ENCODE data around the gene NUDT7. TPM values are rescaled to one million over a fixed set of nuclear protein-coding genes. Genes with fewer than 3 reads are reported as not detected.

NUDT7 gene
- total and polyA plus RNA-seq, 2 experiments from 2014 or later, result 5.6 to 14.3 TPM

GRCh38 chr16:77781091-77781490 lies 58.8 kb downstream of the NUDT7 start:
- Histone ChIP-seq H3K4me3 (no peak overlapping the region), H3F3A (replicated peaks; ENCODE audit: low read depth) (no peaks in the 10 kb centered on the region), H2AFZ (no peak overlapping the region), H3K79me2 (replicated peaks; ENCODE audit: insufficient read depth) (no peaks in the 10 kb centered on the region), H3K36me3 (ENCODE audit: insufficient read depth) (no peaks in the 10 kb centered on the region), H3K27me3 (ENCODE audit: insufficient read depth) (peaks cover 2% of the 10 kb centered on the region; the same call in 1 of the 2 replicates), H4K20me1 (replicated peaks; ENCODE audit: insufficient read depth) (no peaks in the 10 kb centered on the region; the same call in 1 of the 2 replicates), H3K4me2 (no peak overlapping the region), H3K27ac (ENCODE audit: low read depth) (no peak overlapping the region), H3K4me1 (ENCODE audit: insufficient read depth) (no peaks in the 10 kb centered on the region), H3K9me2 (ENCODE audit: insufficient read depth) (no peaks in the 10 kb centered on the region)
- ATAC-seq (no peak), DNase-seq (ENCODE audit: low spot score) (no peak)
- TF ChIP-seq CREB1 (CRISPR knock-in tag; IDR thresholded peaks at IDR 0.05; ENCODE audit: low read depth) (no peak), STAT1 (IDR thresholded peaks at IDR 0.05; ENCODE audit: unreplicated experiment) (no peak), NANOG (IDR thresholded peaks at IDR 0.05; ENCODE audit: borderline replicate concordance) (no peak), ZNF114 (CRISPR knock-in tag; IDR thresholded peaks at IDR 0.05) (no peak), CTCF (conservative IDR thresholded peaks at IDR 0.05; ENCODE audit: low read depth in 2 of 2) (no peak)
- Mint-ChIP-seq H3K4me3 (no peak overlapping the region), H3K27me3 (ENCODE audit: insufficient read depth, low read depth, poor library complexity) (peaks cover 2% of the 10 kb centered on the region), H3K36me3 (ENCODE audit: low read depth) (peaks cover 6% of the 10 kb centered on the region; the same call in 1 of the 3 replicates), H3K9me3 (peaks cover 8% of the 10 kb centered on the region; the same call in 1 of the 3 replicates), H3K4me1 (peaks cover 3% of the 10 kb centered on the region), H3K27ac (no peak overlapping the region)

DNA sequence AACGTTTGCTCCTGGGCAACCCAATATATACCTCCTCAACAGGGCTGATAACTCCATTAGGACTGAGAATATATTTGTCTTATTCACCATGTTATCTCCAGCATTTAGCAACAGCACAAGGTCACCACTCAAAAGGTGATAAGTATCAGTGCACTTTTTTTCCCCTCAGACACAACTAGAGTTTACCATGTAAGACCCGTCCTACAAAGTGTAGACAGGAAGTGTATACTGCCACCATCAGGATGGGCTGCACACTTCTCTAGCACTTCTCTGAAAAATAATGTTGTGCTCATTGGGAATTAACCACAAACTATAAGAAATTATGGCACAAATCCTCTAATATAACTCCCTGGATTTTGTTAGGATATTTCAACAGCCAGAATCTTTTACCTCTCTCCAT lies 60.4 kb downstream of the NUDT7 start:
- peak overlapping the region; percentile 33 for H2AFZ ChIP-seq
- H3K9me2 ChIP-seq (ENCODE audit: insufficient read depth), result no peaks in the 10 kb centered on the region
- ATAC-seq (peak; percentile 71), DNase-seq (ENCODE audit: low spot score) (peak; percentile 28)
- peaks cover 4% of the 10 kb centered on the region for H3K4me1 Mint-ChIP-seq
- H3K4me1 ChIP-seq (ENCODE audit: insufficient read depth), result no peaks in the 10 kb centered on the region
- no peaks in the 10 kb centered on the region for H3F3A ChIP-seq (replicated peaks; ENCODE audit: low read depth)
- no peaks in the 10 kb centered on the region for H3K36me3 ChIP-seq (ENCODE audit: insufficient read depth)
- peaks cover 11% of the 10 kb centered on the region for H3K27me3 Mint-ChIP-seq (ENCODE audit: insufficient read depth, low read depth, poor library complexity)
- H3K4me3 Mint-ChIP-seq, result no peak overlapping the region
- TF ChIP-seq ZNF462 (CRISPR knock-in tag; IDR thresholded peaks at IDR 0.05) (no peak), NANOG (IDR thresholded peaks at IDR 0.05; ENCODE audit: borderline replicate concordance) (no peak), CTCF (conservative IDR thresholded peaks at IDR 0.05; ENCODE audit: low read depth in 2 of 2) (peak; percentile 64 to 67)
- no peak overlapping the region for H3K4me2 ChIP-seq
- peaks cover 8% of the 10 kb centered on the region; the same call in 1 of the 3 replicates for H3K9me3 Mint-ChIP-seq
- peaks cover 17% of the 10 kb centered on the region for H3K27me3 ChIP-seq (ENCODE audit: insufficient read depth)
- H4K20me1 ChIP-seq (replicated peaks; ENCODE audit: insufficient read depth), result no peaks in the 10 kb centered on the region; the same call in 1 of the 2 replicates
- H3K27ac ChIP-seq (ENCODE audit: low read depth), result no peak overlapping the region
- no peak overlapping the region for H3K4me3 ChIP-seq
- no peaks in the 10 kb centered on the region for H3K79me2 ChIP-seq (replicated peaks; ENCODE audit: insufficient read depth)
- H3K36me3 Mint-ChIP-seq (ENCODE audit: low read depth), result peaks cover 6% of the 10 kb centered on the region; the same call in 1 of the 3 replicates
- H3K27ac Mint-ChIP-seq, result no peak overlapping the region
